Upper lobe of left lung (tissue), 6 donors: Measurements from ENCODE around the gene WEE1. TPM values are rescaled to one million over a fixed set of nuclear protein-coding genes. Genes with fewer than 3 reads are reported as not detected.
A peak's percentile ranks its signal among the peaks of the same experiment; 100 is the strongest.

ENCODE experiments used
- ATAC-seq, 2 donors: fragments of 200-7000 bp; cut with Tn5 transposase; one replicate each; pipeline ENCODE4 v1.9.1; 2022; ENCODE audit warnings: mild to moderate bottlenecking in 2 of 2, moderate library complexity in 2 of 2; ENCODE audit not compliant: low FRiP score in 2 of 2
- DNase-seq, 2 donors: peaks; one replicate each; pipeline ENCODE4 v3.0.0-alpha.2; 2019 to 2020
- H3K27ac ChIP-seq, 4 donors: fragments of 200-600 bp; sonication (generic); one replicate each; pipeline ENCODE4 v1.5.1; 2016 to 2019
- H3K27me3 ChIP-seq, 4 donors: fragments of 200-600 bp; sonication (generic); one replicate each; pipeline ENCODE4 v1.5.1; 2017 to 2019
- H3K36me3 ChIP-seq, 4 donors: fragments of 200-600 bp; sonication (generic); one replicate each; pipeline ENCODE4 v1.5.1; 2016 to 2019
- H3K4me1 ChIP-seq, 4 donors: fragments of 200-600 bp; sonication (generic); one replicate each; pipeline ENCODE4 v1.5.1; 2018 to 2019
- H3K4me3 ChIP-seq, 4 donors: fragments of 200-600 bp; sonication (generic); one replicate each; pipeline ENCODE4 v1.5.1; 2017 to 2019; ENCODE audit warnings: mild to moderate bottlenecking in 2 of 4, moderate library complexity in 1 of 4
- H3K9me3 ChIP-seq, 4 donors: fragments of 200-600 bp; sonication (generic); one replicate each; pipeline ENCODE4 v1.5.1; 2018 to 2019
- EP300 ChIP-seq, 4 donors: sonication (generic); formaldehyde crosslinking; IDR thresholded peaks; one replicate each; pipeline ENCODE4 v1.5.1; 2017; ENCODE audit warnings: antibody characterized with exemption in 4 of 4, control low read depth in 2 of 4
- POLR2A ChIP-seq, 4 donors: fragments of 450-650 bp; IDR thresholded peaks; one replicate each; pipeline ENCODE4 v1.5.1; 2016 to 2017; ENCODE audit warnings: antibody characterized with exemption in 4 of 4, mild to moderate bottlenecking in 2 of 4
- POLR2AphosphoS5 ChIP-seq, 2 donors: sonication (generic); formaldehyde crosslinking; IDR thresholded peaks; one replicate each; pipeline ENCODE4 v1.5.1; 2017; ENCODE audit warnings: antibody characterized with exemption in 2 of 2
- WGBS, 2 donors: methylation state at CpG; one replicate each; pipeline ENCODE4 v1.1.5; 2017 to 2018; 5-methylcytosine and 5-hydroxymethylcytosine counted together
- total RNA-seq, 6 donors: library from RNA; depleted of rRNA in 4 of 6; stranded (reverse); fragments of >200 nt in 4 of 6; gene quantifications; one replicate each; pipeline versions ENCODE4 v1.1.0 to v1.2.1, GENCODE V29; 2016 to 2021
- TF ChIP-seq, protein P1 (sequence below), 6 experiments: fragments of 450-650 bp in 4 of 6; fragments of 200-600 bp in 2 of 6; sonication (generic) in 2 of 6; IDR thresholded peaks; one replicate each; pipeline ENCODE4 v1.5.1; 2016 to 2019; ENCODE audit warnings: antibody characterized with exemption in 6 of 6
- donor health status: DM: no; HTN: no; CAD: no; lungs with moderate emphysema.
- donor health status: DM: no; HTN: yes; CAD: no; lungs with severe emphysema.

WEE1 gene
- total RNA-seq, 6 donors from 2014 or later = 9.2 to 47.1 (median 13.4) TPM

DNA sequence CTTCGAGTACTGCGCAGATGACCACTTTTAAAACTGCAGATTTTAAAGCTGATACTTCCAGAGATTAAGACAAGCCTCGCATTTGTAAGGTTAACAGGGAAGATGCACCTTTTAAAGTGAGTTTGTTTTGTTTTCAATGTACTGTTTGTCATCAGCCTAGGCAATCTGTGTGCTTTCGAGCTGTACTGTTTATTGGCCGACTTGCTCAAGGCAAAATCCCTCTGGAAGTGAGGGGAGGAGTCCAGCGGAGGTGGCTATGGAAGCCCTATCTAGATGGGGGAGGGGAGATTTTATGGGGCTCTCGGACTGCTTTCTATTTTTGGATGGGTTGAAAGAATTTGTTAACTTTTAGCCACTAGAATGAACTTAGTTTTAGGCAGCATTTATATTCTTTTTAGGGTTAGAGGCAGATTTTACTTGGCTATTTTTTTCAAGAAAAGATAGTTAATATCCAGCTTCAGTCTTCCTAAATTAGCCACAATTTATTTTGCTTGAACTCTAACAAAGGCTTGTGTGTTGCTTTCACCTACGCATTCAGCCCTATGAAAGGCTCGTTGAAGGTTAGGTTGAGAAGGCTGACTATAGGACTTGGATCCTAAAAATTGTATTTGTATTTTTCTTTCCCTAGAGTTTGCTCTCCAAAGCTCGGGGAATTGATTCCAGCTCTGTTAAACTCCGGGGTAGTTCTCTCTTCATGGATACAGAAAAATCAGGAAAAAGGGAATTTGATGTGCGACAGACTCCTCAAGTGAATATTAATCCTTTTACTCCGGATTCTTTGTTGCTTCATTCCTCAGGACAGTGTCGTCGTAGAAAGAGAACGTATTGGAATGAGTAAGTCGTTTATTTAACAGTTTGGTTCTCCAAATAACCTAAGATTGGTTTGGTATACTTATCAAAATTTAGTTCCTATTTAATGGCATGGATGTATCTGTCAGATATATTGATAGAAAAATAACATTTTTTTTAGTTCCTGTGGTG is 2.1 kb downstream of the WEE1 start:
- 12 to 24% methylated on average over 17 of the region's 17 CpGs for WGBS, 2 donors
- peak; percentile 57 to 67 for TF ChIP-seq POLR2AphosphoS5 (IDR thresholded peaks at IDR 0.05)
- peak in 2 of 4 donors; percentile 30 to 57 for TF ChIP-seq POLR2A (IDR thresholded peaks at IDR 0.05)
- TF ChIP-seq EP300 (IDR thresholded peaks at IDR 0.05) = peak in 1 of 4 donors; percentile 6
- TF ChIP-seq, protein P1, sequence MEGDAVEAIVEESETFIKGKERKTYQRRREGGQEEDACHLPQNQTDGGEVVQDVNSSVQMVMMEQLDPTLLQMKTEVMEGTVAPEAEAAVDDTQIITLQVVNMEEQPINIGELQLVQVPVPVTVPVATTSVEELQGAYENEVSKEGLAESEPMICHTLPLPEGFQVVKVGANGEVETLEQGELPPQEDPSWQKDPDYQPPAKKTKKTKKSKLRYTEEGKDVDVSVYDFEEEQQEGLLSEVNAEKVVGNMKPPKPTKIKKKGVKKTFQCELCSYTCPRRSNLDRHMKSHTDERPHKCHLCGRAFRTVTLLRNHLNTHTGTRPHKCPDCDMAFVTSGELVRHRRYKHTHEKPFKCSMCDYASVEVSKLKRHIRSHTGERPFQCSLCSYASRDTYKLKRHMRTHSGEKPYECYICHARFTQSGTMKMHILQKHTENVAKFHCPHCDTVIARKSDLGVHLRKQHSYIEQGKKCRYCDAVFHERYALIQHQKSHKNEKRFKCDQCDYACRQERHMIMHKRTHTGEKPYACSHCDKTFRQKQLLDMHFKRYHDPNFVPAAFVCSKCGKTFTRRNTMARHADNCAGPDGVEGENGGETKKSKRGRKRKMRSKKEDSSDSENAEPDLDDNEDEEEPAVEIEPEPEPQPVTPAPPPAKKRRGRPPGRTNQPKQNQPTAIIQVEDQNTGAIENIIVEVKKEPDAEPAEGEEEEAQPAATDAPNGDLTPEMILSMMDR (IDR thresholded peaks at IDR 0.05) = no peak
- H3K9me3 ChIP-seq = no peaks in the 10 kb centered on the region
- peaks cover 0 to 1% (median 0%) of the 10 kb centered on the region in 4 donors for H3K36me3 ChIP-seq
- H3K27ac ChIP-seq = peak overlapping the region; percentile 83 to 94 (median 93)
- H3K27me3 ChIP-seq = no peaks in the 10 kb centered on the region
- DNase-seq (peak in 1 of 2 donors; percentile 55), ATAC-seq (peak in 1 of 2 donors; percentile 48)
- peaks cover 4 to 29% (median 18%) of the 10 kb centered on the region in 4 donors for H3K4me1 ChIP-seq
- H3K4me3 ChIP-seq = peak overlapping the region in 3 of 4 donors; percentile 85 to 97 (median 92)

DNA sequence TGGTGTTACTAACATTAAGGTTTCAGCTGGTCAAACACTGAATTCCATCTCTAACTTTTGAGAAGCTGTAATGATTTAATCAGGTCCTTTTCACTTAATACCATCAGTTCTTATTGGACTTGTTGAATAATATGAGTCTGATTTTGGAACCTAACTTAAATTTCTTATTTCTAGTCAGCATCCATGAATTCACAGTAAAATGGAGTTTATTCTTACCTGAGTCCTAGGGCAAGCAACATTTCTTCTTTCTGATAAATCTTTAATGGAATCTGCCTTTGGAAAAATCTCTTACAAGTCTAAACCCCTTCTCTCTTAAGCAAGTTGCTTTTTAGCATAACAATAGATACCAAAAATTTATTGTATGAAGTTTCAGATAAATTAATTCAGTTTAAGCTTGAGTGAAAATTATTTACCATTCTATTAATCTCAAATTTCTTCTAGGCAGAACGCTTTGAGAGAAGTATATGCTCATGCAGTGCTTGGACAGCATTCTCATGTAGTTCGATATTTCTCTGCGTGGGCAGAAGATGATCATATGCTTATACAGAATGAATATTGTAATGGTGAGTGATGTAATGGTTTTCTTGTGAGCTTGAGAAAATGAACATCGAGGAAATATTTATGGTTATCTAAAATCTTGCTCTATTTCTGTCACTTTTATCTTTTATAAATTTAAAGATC is 3.4 kb downstream of the WEE1 start:
- DNase-seq (no peak), ATAC-seq (no peak)
- Histone ChIP-seq H3K9me3 (no peaks in the 10 kb centered on the region), H3K27me3 (no peaks in the 10 kb centered on the region), H3K4me1 (peaks cover 4 to 29% (median 18%) of the 10 kb centered on the region in 4 donors), H3K4me3 (peak overlapping the region in 2 of 4 donors; percentile 85 to 92), H3K36me3 (peaks cover 0 to 6% (median 4%) of the 10 kb centered on the region in 4 donors), H3K27ac (peak overlapping the region in 2 of 4 donors; percentile 20 to 40)
- no peak for TF ChIP-seq POLR2AphosphoS5 (IDR thresholded peaks at IDR 0.05)
- no peak for TF ChIP-seq POLR2A (IDR thresholded peaks at IDR 0.05)
- no peak for TF ChIP-seq EP300 (IDR thresholded peaks at IDR 0.05)
- TF ChIP-seq, protein P1 (IDR thresholded peaks at IDR 0.05) = no peak
- WGBS, 2 donors = 64 to 72% methylated on average over 4 of the region's 4 CpGs

DNA sequence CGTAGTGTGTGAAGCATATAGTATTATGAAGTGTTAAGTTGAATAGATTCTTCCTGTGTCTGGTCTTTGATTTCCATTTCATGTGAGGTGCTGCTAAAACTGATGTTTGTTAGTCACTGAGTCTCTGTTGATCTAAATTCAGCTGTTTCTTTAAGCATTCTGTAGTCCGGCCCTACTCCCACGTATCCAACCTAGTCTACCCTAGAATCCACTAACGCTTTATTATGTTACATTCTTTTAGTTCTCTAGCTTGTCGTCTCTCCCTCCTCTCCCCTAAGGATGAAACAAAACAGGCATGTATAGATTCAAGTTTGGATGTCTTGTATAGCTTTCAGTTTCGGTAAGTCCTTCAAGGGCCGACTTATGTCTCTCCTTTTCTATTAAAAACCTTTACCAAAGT is 4.1 kb downstream of the WEE1 start:
- TF ChIP-seq, protein P1 (IDR thresholded peaks at IDR 0.05) = no peak
- no peaks in the 10 kb centered on the region for H3K27me3 ChIP-seq
- peak overlapping the region in 2 of 4 donors; percentile 20 to 40 for H3K27ac ChIP-seq
- peaks cover 0 to 11% (median 8%) of the 10 kb centered on the region in 4 donors for H3K36me3 ChIP-seq
- ATAC-seq (no peak), DNase-seq (no peak)
- no peaks in the 10 kb centered on the region for H3K9me3 ChIP-seq
- H3K4me1 ChIP-seq = peaks cover 4 to 22% (median 14%) of the 10 kb centered on the region in 4 donors
- 61 to 75% methylated on average over 7 of the region's 7 CpGs for WGBS, 2 donors
- peak overlapping the region in 1 of 4 donors; percentile 85 for H3K4me3 ChIP-seq

DNA sequence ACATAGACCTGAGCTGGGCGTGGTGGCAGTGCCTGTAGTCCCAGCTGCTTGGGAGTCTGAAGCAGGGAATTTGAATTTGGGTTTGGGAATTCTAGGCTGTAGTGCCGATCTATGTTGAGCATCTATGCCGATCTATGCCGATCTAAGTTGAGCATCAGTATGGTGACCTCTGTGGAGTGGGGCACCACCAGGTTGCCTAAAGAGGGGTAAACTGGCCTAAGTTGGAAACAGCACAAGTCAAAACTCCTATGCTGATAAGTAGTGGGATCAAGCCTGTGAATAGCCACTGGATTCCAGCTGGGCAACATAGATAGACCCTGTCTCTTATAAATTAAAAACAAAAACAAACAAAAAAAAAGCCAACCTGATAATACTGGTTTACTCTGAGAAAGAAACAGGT is 7.4 kb downstream of the WEE1 start:
- TF ChIP-seq, protein P1 (IDR thresholded peaks at IDR 0.05) = no peak
- TF ChIP-seq POLR2A (IDR thresholded peaks at IDR 0.05) (no peak), EP300 (IDR thresholded peaks at IDR 0.05) (no peak), POLR2AphosphoS5 (IDR thresholded peaks at IDR 0.05) (no peak)
- Histone ChIP-seq H3K27me3 (no peaks in the 10 kb centered on the region), H3K36me3 (peaks cover 0 to 28% (median 20%) of the 10 kb centered on the region in 4 donors), H3K4me3 (no peak overlapping the region), H3K9me3 (no peaks in the 10 kb centered on the region), H3K27ac (no peak overlapping the region), H3K4me1 (peaks cover 0 to 10% (median 3%) of the 10 kb centered on the region in 4 donors)
- 99 to 100% methylated on average over 4 of the region's 4 CpGs for WGBS, 2 donors
- ATAC-seq = no peak
- DNase-seq = no peak
